GM18508 (cell line): ENCODE results near the gene AKAP6.

Experiments
- ATAC-seq: cut with Tn5 transposase; IDR thresholded peaks from one replicate; pipeline ENCODE4 v1.9.1; 2021; ENCODE audit warnings: moderate number of reproducible peaks; ENCODE audit not compliant: insufficient read depth, unreplicated experiment

AKAP6 gene

DNA sequence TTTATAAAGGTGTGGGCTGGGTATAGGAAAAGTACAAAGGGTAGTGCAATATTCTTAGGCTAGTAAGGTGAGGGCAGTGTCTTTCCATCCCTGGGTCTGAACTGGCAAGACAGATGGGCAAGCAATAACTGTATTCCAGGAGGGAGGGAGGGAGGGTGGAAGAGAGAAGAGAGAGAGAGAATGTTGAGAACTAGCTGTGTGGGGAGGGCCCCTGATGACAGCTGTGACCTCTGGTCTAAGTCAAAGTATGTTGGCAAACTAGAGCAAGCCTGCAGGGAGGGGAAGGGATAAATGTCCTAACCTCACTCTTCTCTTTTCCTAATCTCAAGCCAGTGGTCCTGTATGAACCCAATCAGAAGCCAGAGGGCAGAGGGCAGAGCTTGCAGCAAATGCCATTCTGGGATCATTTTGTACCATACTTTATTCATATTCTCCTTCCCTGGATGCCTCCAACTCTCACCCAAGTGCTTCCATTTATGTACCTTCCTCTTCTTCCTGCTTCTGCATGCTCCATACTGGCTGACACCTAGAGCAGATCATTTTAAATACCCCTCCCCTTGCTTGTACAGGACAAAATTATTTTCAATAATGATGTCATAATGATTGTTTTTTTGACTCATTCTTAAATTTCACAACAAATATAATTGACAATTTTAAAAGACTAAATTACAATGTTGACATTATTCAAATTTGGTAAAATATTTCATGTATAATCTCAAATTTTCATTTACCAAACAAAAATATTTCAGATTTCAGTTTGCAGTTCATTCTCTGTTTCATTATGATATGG, 75.9 kb downstream of the AKAP6 start:
- ATAC-seq = no peak

DNA sequence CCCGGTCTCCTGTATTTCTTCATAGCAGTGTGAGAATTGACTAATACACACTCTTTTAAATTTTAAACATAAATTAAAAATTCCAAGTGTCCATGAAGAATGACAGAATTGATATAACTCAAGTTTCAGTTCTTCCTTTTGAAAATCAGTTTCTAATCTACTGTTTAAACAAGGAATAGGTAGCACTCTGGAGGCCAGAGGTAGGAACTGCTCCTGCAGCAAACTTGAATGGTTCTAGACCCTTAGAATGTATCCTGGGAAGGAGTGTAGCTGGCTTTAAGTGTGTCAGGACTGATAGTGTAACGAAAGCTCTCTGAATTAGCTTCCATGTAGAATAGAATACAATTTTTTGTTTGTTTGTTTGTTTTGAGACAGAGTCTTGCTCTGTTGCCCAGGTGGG, 76.8 kb downstream of the AKAP6 start:
- ATAC-seq = no peak

DNA sequence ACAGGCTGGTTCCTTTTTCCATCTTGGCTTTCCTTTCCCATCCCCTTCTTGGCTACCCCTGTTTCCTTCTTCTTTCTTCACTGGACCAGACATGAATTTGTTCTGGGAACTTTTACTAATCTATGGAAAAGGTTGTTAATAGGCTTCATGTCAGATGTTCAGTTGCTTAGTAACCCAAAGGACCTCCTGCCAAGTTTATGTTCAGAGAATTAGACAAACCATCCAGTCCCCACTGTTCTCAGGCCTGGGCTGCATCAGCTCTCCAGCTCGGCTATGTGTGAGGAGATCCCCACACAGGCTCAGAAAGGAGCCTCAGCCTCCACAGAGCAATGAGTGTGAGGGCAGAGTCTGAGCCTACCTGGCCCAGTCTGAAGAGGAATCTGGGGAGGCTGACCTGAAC, 78.0 kb downstream of the AKAP6 start:
- no peak for ATAC-seq

DNA sequence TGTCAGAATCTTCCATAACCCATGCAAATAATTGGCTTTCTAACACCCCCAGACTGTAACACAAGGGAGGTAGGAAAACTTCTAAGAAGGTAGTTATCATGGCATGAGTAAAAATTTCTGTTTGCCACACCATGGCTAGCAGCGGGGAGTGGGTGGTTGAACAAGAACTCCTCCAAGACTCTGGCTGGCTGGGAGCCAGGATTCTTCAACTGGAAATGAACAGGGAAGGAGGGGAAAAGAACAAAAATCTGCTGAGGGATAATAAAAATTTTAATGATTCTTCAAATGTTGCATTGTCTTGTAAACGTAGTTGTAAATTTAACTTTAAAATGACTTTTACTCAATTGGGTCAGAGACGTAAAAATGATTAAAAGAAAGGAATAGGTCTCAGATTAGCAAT, 78.9 kb downstream of the AKAP6 start:
- no peak for ATAC-seq

DNA sequence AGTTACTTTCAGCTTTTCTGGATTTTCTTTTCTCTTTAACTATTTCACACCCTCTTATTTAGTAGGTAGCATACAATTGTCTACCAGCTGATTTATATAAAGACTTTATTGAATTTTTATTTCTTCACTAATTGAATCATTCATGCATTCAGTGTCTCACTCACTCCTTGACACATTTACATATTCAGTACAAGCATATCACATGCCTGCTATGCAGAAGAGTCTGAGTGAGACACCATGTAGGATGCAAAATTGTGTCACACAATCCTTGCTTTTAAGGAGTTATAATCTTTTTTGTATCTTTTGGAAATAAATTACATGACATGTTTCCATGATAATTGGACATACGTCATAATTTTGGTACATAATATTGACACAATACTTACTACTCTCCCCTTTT, 83.0 kb downstream of the AKAP6 start:
- ATAC-seq = no peak

DNA sequence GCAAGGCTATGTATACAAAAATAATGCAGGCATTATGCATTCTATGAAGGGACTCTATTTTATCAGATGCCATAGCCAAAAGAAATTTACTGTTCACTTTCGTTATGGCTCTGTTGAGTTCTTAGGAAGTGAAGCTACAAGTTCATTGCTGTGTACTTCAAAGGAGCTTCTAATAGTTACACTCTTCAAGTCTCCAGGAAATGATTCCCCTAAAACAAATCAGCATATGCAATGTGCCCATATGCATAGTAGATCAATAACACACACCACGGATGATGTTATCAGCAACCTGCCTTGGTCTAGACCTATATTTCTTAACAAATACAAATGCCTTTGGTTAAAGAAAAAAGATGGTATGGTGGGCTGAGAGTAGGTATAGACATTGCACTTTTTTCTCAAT, 83.4 kb downstream of the AKAP6 start:
- ATAC-seq = no peak

DNA sequence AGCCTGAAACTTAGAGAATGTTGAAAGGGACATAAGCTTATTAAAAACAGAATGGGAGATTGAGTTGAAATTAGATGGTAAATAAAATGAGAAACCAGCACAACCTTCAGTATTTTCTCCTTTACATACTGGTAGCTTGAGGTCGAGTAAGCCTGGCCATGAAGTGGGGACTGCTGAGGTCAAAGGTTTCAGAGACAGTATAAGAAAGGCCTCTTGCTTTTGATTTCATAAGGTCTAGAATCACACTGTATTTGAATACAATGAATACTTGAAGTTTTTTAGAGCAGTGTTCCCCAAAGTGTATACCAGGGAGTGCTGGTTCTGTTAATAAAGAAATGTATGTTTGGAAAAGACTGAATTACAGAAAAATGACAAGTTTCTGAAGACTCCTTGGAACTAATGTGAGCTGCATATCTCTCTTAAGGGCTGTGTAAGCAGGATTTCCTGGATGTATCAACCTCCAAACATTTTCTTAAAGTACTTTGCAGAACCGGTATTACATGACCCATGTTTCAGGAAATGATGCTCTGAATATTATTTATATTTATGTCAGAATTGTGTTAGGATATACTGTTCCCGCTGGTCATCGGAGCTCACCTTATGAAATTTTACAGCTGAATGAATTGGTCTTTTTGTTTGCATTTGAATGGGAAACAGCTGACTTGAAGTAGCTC, 85.0 kb downstream of the AKAP6 start:
- no peak for ATAC-seq

DNA sequence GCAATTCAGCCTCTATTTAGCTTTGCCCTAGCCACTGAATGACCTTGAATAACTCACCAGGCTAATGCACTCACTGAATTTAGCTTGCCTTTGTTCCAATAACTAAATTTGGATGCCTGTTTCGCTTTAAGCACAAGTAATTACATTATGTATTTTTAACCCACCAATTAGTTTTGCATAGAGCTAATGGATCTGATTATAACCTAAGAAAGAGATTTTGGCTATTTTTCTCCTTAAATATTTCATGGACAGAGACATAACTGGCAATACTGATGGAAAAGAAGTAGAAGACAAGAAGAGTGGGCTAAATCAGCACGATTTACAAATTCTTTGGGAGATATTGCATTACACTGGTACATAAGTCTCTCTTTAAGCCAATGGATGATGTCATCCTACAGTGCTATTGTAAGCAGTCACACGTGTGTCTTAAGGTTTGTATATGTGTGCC, 85.7 kb downstream of the AKAP6 start:
- no peak for ATAC-seq

DNA sequence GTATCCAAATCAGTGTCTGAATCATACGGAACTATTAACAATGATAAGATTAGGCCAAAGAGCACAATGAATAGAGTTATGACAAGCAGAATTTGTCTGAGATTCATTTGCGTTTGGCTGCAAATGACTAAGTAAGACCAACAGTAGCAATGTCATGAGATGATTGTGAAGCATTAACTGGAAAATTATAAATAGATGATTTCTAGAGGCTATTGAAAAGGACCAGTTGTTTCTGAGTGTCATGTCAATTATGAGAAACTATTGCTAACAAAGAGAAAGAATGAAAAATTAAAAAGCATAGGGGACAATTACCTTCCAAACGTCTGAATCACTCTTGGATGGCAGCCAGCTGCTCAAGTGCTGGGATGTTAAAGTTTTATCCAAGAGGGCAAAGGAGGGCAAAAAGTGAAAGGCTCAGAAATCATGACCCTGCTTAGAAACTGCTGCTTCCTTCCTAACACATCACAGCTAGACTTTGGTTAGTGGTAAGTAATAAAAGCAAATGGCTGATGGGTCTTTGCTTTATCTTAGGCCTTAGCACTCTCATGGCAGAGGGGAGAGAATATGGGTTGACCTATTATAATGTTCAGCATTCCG, 89.0 kb downstream of the AKAP6 start:
- no peak for ATAC-seq

DNA sequence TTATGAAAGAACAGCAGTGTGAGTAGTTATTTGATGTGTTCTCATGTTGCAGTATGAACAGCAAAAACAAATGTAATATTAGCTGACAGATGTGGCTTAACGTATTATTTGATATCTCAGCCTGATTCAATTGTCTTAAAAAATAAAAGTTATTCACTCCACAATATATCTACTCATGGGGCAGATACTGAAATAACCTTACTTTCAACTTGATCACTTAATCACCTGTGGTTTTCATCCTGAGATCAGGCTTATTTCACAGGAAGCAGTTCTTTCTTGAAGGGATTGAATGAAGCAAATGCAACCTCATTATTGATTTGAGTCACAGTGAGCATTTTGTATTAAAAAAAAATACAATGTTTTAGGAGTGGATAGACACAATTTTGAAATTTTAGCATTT, 90.3 kb downstream of the AKAP6 start:
- ATAC-seq = no peak

DNA sequence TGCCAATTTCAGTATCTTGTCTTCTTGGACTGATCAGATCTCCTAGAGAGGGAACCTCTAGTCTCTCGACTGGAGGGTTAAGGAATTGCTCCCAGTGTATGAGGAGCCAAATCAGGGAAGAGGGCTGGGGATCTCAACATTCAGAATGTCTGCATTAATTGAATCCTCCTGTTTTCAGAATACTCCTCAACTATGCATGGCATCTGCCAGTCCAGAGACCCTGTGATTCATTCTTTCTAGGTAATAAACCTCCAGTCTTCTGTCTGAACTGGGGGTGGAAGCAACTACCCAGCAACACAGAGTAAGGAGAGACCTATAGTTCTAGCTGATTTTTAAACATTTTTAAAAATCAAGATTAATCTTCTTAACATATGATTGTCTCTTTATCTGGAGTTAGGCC, 92.7 kb downstream of the AKAP6 start:
- ATAC-seq = no peak

DNA sequence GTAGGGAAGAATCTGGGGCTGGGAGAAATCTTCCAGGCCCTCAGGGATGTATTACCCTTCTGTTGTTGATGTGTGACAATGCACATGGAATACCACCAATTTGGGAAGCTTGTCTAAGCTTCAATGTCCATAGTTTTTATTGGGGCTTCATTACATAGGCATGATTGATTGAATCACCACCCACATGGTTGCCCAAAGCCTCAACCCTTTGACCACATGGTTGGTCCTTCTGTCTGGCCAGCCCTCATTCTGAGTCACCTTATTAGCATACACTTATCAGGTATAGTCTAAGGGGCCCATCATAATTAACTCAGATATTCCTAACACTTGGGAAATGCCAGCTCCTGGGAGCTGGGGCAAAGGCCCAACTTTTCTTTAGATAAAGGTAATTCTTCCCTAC, 93.3 kb downstream of the AKAP6 start:
- no peak for ATAC-seq

DNA sequence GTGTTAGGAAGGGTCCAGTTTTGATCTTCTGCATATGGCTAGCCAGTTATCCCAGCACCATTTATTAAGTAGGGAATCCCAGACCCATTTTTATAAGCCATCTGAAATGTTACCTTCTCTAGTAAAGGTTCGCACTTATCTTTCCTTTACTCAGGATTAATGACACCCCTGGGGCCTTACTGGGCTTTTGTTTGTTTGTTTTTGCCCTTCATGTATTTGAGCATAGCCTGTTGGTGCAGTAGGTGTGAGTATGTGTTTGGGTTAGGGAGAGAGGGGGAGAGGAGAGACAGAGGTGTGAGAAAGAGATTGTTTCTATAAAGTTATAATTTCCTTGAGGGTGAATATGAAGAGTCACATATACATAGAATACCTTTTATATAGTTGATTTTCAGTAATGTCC, 96.9 kb downstream of the AKAP6 start:
- no peak for ATAC-seq

DNA sequence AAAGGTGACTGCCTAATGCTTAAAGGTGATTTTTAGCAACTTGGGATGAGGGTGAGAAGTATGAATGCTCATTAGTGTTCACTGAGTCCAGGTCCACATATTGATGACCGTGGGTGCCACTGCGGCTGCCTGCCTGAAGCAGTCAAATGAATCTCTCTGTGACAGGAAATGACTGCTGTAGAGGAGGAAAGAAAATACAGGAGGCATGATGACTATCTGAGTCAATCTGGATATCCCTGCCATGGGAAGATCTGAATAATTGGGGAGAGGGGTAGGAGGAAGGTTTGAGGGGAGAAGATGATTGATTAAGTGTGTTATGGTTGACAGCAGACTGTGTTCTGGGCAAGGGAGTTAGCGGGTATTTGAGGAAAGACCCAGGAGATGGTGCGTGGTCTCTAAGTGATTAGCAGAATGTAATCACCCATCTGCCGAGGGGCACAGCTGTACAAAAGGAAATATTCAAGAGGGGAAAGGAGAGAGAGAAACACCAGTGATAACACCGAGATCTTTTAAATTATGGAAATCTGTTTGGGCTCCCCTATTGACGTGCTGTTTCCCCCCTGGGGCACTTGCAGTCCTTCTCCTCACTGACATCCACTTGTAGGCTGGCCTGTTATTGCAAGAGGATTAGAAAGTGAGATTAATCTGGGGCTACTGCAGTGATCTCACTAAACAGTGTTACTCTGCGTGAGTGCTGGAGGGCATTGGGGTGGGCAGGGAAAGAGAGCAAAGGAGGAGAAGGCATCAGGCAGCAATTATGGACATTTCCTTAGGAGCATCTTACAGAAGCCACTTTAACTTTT, 97.7 kb downstream of the AKAP6 start:
- no peak for ATAC-seq

DNA sequence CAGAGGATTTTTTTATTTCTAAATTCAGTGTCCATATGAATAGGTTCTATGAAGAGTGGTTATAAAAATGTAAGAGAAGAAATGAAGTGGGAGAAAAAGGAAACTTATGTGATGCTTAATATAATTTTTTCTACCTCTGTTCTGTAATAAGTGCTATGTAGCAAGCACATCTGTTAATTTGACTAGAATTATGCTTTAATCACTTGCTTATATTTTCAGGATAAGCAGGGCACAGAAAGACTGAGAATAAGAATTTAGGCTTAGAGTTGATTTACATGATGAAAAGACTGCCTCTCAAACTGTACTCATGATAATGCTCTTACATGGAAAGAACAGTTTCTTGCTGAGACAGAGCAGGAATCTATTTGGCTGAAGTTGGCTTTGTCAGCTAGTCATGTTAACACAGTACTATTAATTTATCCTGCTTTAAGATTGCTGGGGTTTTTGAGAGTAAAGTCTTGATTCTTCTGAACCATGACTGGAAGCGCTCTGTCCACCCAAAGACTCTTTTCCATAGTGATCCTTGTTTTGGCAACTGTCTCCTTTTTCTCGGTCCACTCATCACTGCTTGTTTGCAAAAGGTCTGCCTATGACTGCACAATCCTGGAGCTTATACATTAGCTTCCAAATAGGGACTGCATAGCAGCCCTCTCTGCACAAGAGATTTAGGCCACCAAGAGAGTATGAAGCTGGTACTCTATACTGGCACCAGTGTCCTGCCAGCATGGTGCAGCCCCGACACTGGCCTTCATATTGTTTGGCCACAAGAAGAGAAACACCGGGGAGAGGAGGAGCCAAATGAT, 98.8 kb downstream of the AKAP6 start:
- no peak for ATAC-seq

DNA sequence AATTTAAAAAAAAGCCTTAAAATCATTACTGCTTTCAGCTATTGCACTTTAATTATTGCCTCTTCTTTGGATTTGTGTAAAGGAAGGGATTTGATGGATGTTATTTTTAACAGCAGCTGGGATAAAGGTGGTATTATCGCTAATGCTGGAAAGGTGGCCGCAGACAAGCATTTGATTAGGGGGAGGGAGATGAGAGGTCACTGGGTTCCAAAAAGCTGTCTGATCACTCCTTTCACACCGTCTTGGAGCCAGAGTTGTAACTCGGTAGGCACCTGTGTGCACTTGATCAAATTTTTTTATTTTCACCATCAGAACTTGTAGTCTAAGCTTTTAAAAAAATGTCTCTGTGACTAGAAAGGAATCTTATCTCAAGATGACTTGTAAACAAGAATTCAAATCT, 99.8 kb downstream of the AKAP6 start:
- no peak for ATAC-seq

DNA sequence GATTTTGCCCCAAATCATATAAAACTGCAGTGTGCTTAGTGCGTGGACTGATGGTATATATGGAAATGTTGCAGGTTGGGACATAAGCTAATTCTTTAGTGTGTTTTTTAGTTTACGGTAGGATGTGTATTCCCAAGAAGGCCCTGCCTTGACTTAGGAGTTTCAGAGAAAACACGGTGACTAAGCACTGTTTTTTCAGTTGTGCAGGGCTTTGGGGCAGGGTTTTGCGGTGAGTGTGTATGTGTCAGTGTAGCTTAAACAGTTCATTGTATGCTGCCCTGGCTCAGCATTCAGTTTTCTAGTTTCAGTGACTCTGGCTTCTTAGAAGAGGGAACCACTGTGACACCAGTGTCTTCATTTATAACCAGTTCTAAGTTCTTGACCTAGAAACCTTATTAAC, 101.2 kb downstream of the AKAP6 start:
- ATAC-seq = no peak

DNA sequence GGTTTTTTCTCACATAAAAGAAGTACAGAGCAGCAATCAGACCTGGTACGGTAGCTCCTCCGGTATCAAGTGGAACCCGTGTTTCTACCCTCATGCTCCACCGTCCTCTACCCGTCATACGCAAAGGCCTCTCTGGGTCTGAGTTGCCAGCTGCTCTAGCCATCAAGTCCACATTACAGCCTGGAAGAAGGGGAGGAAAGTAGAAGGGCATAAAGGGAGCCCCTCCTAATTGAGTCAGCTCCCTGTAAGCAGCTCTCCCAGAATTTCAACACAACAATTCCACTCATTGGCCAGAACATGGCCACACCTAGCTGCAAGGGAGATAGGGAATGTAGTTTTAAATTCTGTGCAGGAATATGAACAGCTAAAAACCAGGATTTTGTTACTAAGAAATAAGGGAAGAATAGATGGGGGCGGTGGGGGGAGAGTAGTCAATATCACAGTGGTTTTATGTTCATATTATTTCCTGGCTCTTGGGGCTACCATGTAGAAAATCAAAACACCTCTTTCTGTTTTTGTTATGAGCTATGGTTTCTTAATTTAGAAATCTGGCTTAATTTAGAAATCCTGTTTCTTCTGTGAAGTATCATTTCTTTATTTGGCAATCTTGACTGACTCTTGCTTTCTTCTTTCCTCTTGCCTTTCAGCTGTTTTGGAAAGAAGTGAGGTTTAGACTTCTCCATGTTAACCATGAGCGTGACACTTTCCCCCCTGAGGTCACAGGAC, 103.9 kb downstream of the AKAP6 start:
- ATAC-seq = no peak

DNA sequence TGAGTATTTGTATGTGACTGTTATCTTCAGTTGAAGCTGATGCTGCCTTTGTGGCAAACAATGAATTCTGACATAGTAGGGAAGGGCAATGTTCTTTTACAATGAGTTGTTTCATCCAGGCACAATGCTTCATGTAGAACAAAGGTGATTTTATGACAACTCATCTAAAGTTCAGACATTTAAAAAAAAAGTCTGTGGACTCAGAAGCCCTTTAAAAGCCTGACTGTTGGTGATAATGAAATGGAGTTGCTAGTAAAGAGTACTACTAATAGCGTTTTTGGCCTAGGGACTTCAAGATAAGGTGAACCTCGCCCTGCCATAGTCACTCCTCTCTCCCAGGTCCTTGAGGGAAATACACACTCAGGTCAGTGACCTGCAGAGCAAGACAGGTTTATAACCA, 105.1 kb downstream of the AKAP6 start:
- no peak for ATAC-seq
